HCT116 (cell line): ENCODE measurements around the gene ARHGAP19. TPM values are rescaled to one million over a fixed set of nuclear protein-coding genes. Genes with fewer than 3 reads are reported as not detected.

Experiments
- ATAC-seq: fragments of 200-7000 bp; cut with Tn5 transposase; 2 replicates; pipeline ENCODE4 v1.9.1; 2020; ENCODE audit warnings: mild to moderate bottlenecking, moderate library complexity
- BruUV-seq: library from RNA; stranded (reverse); fragments of 400-500 nt; replicated peaks from 2 replicates; lab custom pipeline; 2021; lab: Mats Ljungman, UMichigan
- CTCF ChIA-PET: fragments of 300-600 bp; sonication (Branson Sonifier 250); formaldehyde crosslinking; loops from one replicate; lab custom pipeline; 2021; ENCODE audit warnings: antibody characterized with exemption; lab: Charles Lee
- POLR2A ChIA-PET: fragments of 300-600, 350-600 bp; sonication (Branson Sonifier 250); formaldehyde crosslinking; loops from one replicate; lab custom pipeline; 2021; ENCODE audit warnings: antibody characterized with exemption; lab: Charles Lee
- RAD21 ChIA-PET, 2 experiments: fragments of 300-600 bp; sonication (Branson Sonifier 250); formaldehyde crosslinking; loops; one replicate each; lab custom pipeline; 2023; ENCODE audit warnings: low total read pairs in 2 of 2; ENCODE audit not compliant: uncharacterized antibody in 2 of 2, unreplicated experiment in 2 of 2, low non-redundant PET in 1 of 2; lab: Charles Lee
- DNase-seq: peaks from one replicate; pipeline ENCODE4 v3.0.0-alpha.2; 2010; ENCODE audit warnings: low read depth, low spot score
- H2AFZ ChIP-seq: fragments of 200-600 bp; shearing (Covaris generic), sonication (generic); 2 replicates; pipeline ENCODE4 v1.6.1; 2017; ENCODE audit warnings: low read depth, mixed run types, mixed read lengths, antibody characterized with exemption, low read length; ENCODE audit not compliant: poor library complexity, severe bottlenecking
- H3K27ac ChIP-seq: 2 replicates; pipeline ENCODE4 v1.5.1; 2012; ENCODE audit warnings: low read depth, low read length
- H3K27me3 ChIP-seq: fragments of 200-600 bp; sonication (generic); 2 replicates; pipeline ENCODE4 v1.6.1; 2016; ENCODE audit warnings: mixed run types, low read length, mixed read lengths; ENCODE audit not compliant: insufficient read depth
- H3K36me3 ChIP-seq, 2 experiments: fragments of 200-500 bp in 1 of 2; fragments of 200-600 bp in 1 of 2; sonication (Bioruptor generic) in 1 of 2; sonication (generic) in 1 of 2; 2 replicates each; pipeline versions ENCODE4 v1.5.1 to v1.6.1; 2014 to 2016; ENCODE audit warnings: low read length in 2 of 2, inconsistent platforms in 1 of 2, mixed read lengths in 1 of 2, mixed run types in 1 of 2; ENCODE audit not compliant: insufficient read depth in 2 of 2, control insufficient read depth in 1 of 2
- H3K4me1 ChIP-seq, 2 experiments: fragments of 200-600 bp in 1 of 2; sonication (generic) in 1 of 2; 2 replicates each; pipeline versions ENCODE4 v1.5.1 to v1.6.1; 2012 to 2017; ENCODE audit warnings: low read length in 2 of 2, inconsistent platforms in 1 of 2, mild to moderate bottlenecking in 1 of 2, mixed read lengths in 1 of 2, mixed run types in 1 of 2, moderate library complexity in 1 of 2; ENCODE audit not compliant: insufficient read depth in 2 of 2, control insufficient read depth in 1 of 2
- H3K4me2 ChIP-seq: fragments of 200-600 bp; sonication (generic); 2 replicates; pipeline ENCODE4 v1.6.1; 2017; ENCODE audit warnings: mixed run types, low read length, mixed read lengths
- H3K4me3 ChIP-seq, 2 experiments: fragments of 200-600 bp in 1 of 2; sonication (generic) in 1 of 2; replicated peaks in 1 of 2; 2 replicates each; pipeline ENCODE4 v1.5.1; 2011 to 2016; ENCODE audit warnings: low read length in 2 of 2, control low read depth in 1 of 2, low read depth in 1 of 2, mild to moderate bottlenecking in 1 of 2, mixed read lengths in 1 of 2, mixed run types in 1 of 2
- H3K79me2 ChIP-seq: fragments of 200-600 bp; sonication (generic); 2 replicates; pipeline ENCODE4 v1.6.1; 2017; ENCODE audit warnings: mild to moderate bottlenecking, mixed run types, low read length, moderate library complexity, mixed read lengths; ENCODE audit not compliant: insufficient read depth
- H3K9ac ChIP-seq: fragments of 200-600 bp; sonication (generic); 2 replicates; pipeline ENCODE4 v1.6.1; 2016; ENCODE audit warnings: low read length, mixed read lengths
- H3K9me2 ChIP-seq: fragments of 200-600 bp; sonication (generic), shearing (Covaris generic); 2 replicates; pipeline ENCODE4 v1.6.1; 2017; ENCODE audit warnings: mixed run types, mild to moderate bottlenecking, moderate library complexity; ENCODE audit not compliant: insufficient read depth
- H3K9me3 ChIP-seq, 2 experiments: fragments of 200-500 bp in 1 of 2; fragments of 200-600 bp in 1 of 2; sonication (Bioruptor generic) in 1 of 2; sonication (generic) in 1 of 2; 2 replicates each; pipeline ENCODE4 v1.6.1; 2014 to 2017; ENCODE audit warnings: low read length in 2 of 2, mixed read lengths in 2 of 2, inconsistent platforms in 1 of 2, low read depth in 1 of 2, mild to moderate bottlenecking in 1 of 2, mixed run types in 1 of 2, moderate library complexity in 1 of 2; ENCODE audit not compliant: control insufficient read depth in 1 of 2, insufficient read depth in 1 of 2
- H4K20me1 ChIP-seq: fragments of 200-600 bp; sonication (generic), shearing (Covaris generic); 2 replicates; pipeline ENCODE4 v1.6.1; 2017; ENCODE audit warnings: mixed run types, mild to moderate bottlenecking, moderate library complexity; ENCODE audit not compliant: insufficient read depth
- CBX3 ChIP-seq: IDR thresholded peaks from 2 replicates; pipeline ENCODE4 v1.6.1; 2012; ENCODE audit warnings: low read depth
- CEBPB ChIP-seq: IDR thresholded peaks from 2 replicates; pipeline ENCODE4 v1.6.1; 2012; ENCODE audit warnings: low read depth
- ELF1 ChIP-seq: IDR thresholded peaks from 2 replicates; pipeline ENCODE4 v1.6.1; 2012; ENCODE audit warnings: low read depth, borderline replicate concordance
- EZH2 ChIP-seq: fragments of 200-600 bp; sonication (generic); IDR thresholded peaks from 2 replicates; pipeline ENCODE4 v1.6.1; 2017; ENCODE audit warnings: antibody characterized with exemption, mixed run types
- EZH2phosphoT487 ChIP-seq: fragments of 200-600 bp; IDR thresholded peaks from 2 replicates; pipeline ENCODE4 v1.6.1; 2018; ENCODE audit warnings: antibody characterized with exemption, borderline replicate concordance
- FOSL1 ChIP-seq: IDR thresholded peaks from 2 replicates; pipeline ENCODE4 v1.6.1; 2012; ENCODE audit warnings: low read depth
- POLR2A ChIP-seq: IDR thresholded peaks from 2 replicates; pipeline ENCODE4 v1.7.0; 2011; ENCODE audit warnings: borderline replicate concordance; ENCODE audit not compliant: insufficient read depth, insufficient read length; ENCODE audit errors: extremely low read depth
- POLR2AphosphoS5 ChIP-seq: IDR thresholded peaks from 2 replicates; pipeline ENCODE4 v1.6.1; 2011; ENCODE audit warnings: mild to moderate bottlenecking, low read depth, low read length, moderate library complexity
- SIN3A ChIP-seq: IDR thresholded peaks from 2 replicates; pipeline ENCODE4 v1.6.1; 2012; ENCODE audit warnings: low read depth
- SP1 ChIP-seq: IDR thresholded peaks from 2 replicates; pipeline ENCODE4 v1.6.1; 2012; ENCODE audit warnings: low read depth
- YY1 ChIP-seq: IDR thresholded peaks from 2 replicates; pipeline ENCODE4 v1.6.1; 2011; ENCODE audit warnings: low read length, low read depth, moderate library complexity, mild to moderate bottlenecking; ENCODE audit not compliant: insufficient replicate concordance; ENCODE audit errors: extremely low read depth
- ZFX ChIP-seq: fragments of 450-650 bp; IDR thresholded peaks from 2 replicates; pipeline ENCODE4 v1.6.1; 2017
- intact Hi-C: fragments of 100-400 bp; cut with micrococcal nuclease; formaldehyde crosslinking; loops from 2 replicates; pipeline ENCODE4 v1.10.0; 2022
- total RNA-seq: library from RNA; stranded (reverse); gene quantifications from one replicate; pipeline ENCODE4 v1.2.1, GENCODE V29; 2021; ENCODE audit not compliant: unreplicated experiment
- TF ChIP-seq, protein P1 (sequence below): IDR thresholded peaks from 2 replicates; pipeline ENCODE4 v1.6.1; 2011; ENCODE audit warnings: mild to moderate bottlenecking, low read length, moderate library complexity; ENCODE audit not compliant: insufficient replicate concordance; ENCODE audit errors: extremely low read depth
- TF ChIP-seq, protein P2 (sequence below): IDR thresholded peaks from 2 replicates; pipeline ENCODE4 v1.6.1; 2012

ARHGAP19 gene
- total RNA-seq, 1 experiment from 2014 or later = 36.8 TPM

GRCh38 chr10:97179311-97179710 is 113.1 kb downstream of the ARHGAP19 start:
- POLR2A ChIA-PET = no interaction called here

DNA sequence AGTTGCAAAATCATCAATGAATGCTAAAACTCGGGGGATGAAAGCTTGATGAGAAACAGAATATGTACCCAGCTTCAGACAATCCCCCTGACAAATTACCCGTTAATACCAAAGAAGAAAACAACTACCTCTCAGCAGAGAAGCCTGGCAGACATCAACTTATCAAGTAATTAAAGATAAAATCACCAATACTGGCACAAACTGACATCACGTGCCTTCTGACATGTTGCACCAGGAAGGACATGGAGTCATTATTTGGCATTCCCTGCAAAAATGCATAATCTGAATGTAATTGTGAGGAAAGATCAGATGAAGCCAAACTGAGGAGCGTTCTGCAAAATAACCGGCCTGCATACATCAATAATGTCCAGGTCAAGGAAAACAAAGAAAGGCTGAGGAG is 114.4 kb downstream of the ARHGAP19 start:
- POLR2A ChIA-PET = no interaction called here
- H2AFZ ChIP-seq = no peak overlapping the region
- no peak overlapping the region for H3K27ac ChIP-seq
- RAD21 ChIA-PET = no interaction called here
- no peaks in the 10 kb centered on the region for H4K20me1 ChIP-seq
- ATAC-seq = no peak
- no peak overlapping the region for H3K4me2 ChIP-seq
- H3K4me3 ChIP-seq = no peak overlapping the region
- peaks cover 0 to 4% of the 10 kb centered on the region in 2 experiments; a peak in 2 of 4 replicates for H3K4me1 ChIP-seq
- intact Hi-C loops = no loop called here
- H3K79me2 ChIP-seq = no peaks in the 10 kb centered on the region
- BruUV-seq = no TSS peak
- H3K36me3 ChIP-seq = no peaks in the 10 kb centered on the region
- no peaks in the 10 kb centered on the region for H3K9me3 ChIP-seq
- DNase-seq = no peak
- no peaks in the 10 kb centered on the region for H3K9me2 ChIP-seq
- TF ChIP-seq SP1 = no peak
- no peak for TF ChIP-seq POLR2A
- TF ChIP-seq, protein P1, sequence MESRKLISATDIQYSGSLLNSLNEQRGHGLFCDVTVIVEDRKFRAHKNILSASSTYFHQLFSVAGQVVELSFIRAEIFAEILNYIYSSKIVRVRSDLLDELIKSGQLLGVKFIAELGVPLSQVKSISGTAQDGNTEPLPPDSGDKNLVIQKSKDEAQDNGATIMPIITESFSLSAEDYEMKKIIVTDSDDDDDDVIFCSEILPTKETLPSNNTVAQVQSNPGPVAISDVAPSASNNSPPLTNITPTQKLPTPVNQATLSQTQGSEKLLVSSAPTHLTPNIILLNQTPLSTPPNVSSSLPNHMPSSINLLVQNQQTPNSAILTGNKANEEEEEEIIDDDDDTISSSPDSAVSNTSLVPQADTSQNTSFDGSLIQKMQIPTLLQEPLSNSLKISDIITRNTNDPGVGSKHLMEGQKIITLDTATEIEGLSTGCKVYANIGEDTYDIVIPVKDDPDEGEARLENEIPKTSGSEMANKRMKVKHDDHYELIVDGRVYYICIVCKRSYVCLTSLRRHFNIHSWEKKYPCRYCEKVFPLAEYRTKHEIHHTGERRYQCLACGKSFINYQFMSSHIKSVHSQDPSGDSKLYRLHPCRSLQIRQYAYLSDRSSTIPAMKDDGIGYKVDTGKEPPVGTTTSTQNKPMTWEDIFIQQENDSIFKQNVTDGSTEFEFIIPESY = no peak
- TF ChIP-seq ELF1 = no peak
- no peak for TF ChIP-seq ZFX
- no peak for TF ChIP-seq EZH2phosphoT487
- no peak for TF ChIP-seq POLR2AphosphoS5
- TF ChIP-seq, protein P2, sequence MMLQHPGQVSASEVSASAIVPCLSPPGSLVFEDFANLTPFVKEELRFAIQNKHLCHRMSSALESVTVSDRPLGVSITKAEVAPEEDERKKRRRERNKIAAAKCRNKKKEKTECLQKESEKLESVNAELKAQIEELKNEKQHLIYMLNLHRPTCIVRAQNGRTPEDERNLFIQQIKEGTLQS = no peak
- TF ChIP-seq EZH2 = no peak
- no peak for TF ChIP-seq YY1
- TF ChIP-seq CEBPB = no peak
- no peak for TF ChIP-seq FOSL1
- no peak for TF ChIP-seq SIN3A
- TF ChIP-seq CBX3 = no peak
- no peak overlapping the region for H3K9ac ChIP-seq
- CTCF ChIA-PET = interaction anchor here (1.4 kb wide), 1 partner anchor 96 kb away, joined by 4 read pairs; no protein-coding TSS in a partner anchor
- H3K27me3 ChIP-seq = peaks cover 17% of the 10 kb centered on the region; the same call in 1 of the 2 replicates

More at GRCh38 chr10:97179311-97179710, 113.1 kb downstream of the ARHGAP19 start:
- BruUV-seq = no TSS peak
- peaks cover 21% of the 10 kb centered on the region; the same call in 1 of the 2 replicates for H3K27me3 ChIP-seq
- H3K9ac ChIP-seq = no peak overlapping the region
- H3K4me1 ChIP-seq = peaks cover 0 to 4% of the 10 kb centered on the region in 2 experiments; a peak in 2 of 4 replicates
- RAD21 ChIA-PET = no interaction called here
- no peak overlapping the region for H3K4me3 ChIP-seq
- ATAC-seq (0 out of 2 replicates have a peak, but pooled peaks have one; percentile 6), DNase-seq (no peak)
- H3K36me3 ChIP-seq = no peaks in the 10 kb centered on the region
- H3K79me2 ChIP-seq = no peaks in the 10 kb centered on the region
- H3K27ac ChIP-seq = no peak overlapping the region
- intact Hi-C loops = no loop called here
- no peaks in the 10 kb centered on the region for H3K9me2 ChIP-seq
- CTCF ChIA-PET = interaction anchor here (1.4 kb wide), 1 partner anchor 107 kb away, joined by 7 read pairs; no protein-coding TSS in a partner anchor
- H4K20me1 ChIP-seq = no peaks in the 10 kb centered on the region
- TF ChIP-seq, protein P1 = no peak
- H2AFZ ChIP-seq = no peak overlapping the region
- H3K4me2 ChIP-seq = peak overlapping the region; percentile 55
- no peaks in the 10 kb centered on the region for H3K9me3 ChIP-seq
